T1000 (cell line): Measurements from ENCODE around the gene CAMKMT.

Source experiments
- DNase-seq: peaks from one replicate; lab custom pipeline; 2025; ENCODE audit warnings: mixed read lengths; lab: John Stamatoyannopoulos, UW

Gene CAMKMT

DNA sequence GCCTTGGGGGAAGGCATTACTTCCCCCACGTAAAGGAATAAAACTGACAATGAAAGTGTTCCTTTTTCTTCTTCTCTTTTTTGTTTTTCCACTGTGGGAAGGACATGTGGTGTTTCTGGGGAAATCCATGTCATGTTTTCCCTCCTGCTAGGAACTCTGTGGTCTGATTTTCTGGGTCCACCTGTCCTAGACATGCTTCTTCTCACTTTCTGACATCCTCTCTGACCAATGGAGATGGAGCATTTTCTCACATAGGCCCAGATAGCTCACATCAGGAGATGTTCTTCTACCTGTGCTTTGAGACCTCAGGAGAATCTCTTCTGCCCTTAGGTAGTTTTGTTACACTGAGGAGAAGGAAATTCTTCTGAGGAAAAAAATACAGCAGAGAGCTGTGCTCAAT, 327.8 kb downstream of the CAMKMT start:
- no peak for DNase-seq

DNA sequence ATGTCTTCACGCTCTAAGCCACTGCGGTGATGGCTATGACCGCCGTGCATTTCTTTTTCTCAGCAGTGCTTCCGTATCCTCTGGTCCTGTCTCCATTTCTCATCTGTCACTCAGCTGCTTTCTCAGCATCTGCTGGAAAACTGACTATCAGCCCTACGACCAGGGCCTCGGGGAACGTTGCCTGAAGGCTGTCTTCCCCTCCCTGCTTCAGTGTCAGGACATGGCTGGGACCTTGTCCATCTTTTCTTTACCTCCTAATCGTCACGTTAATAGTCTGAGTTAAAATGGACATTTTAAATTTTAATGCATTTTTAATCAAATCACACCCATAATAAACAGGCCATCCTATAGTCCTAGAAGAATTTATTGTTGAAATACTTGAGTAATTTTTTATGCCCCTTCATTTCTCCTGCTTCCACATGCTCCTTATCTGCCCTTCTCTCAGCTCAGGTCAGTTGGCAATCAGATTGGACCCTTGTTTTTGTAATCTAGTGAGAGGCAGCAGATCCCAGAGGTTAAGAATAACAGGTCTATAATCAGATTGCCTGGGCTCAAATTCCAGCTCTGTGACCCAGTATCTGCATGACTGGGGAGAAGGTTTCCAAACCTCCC, 329.5 kb downstream of the CAMKMT start:
- DNase-seq = no peak

GRCh38 chr2:44692821-44693220, 331.1 kb downstream of the CAMKMT start:
- no peak for DNase-seq

- no peak for DNase-seq
These were observed 339.1 kb downstream of the CAMKMT start for GRCh38 chr2:44700824-44701223.

GRCh38 chr2:44705356-44705755, 343.6 kb downstream of the CAMKMT start:
- no peak for DNase-seq

DNA sequence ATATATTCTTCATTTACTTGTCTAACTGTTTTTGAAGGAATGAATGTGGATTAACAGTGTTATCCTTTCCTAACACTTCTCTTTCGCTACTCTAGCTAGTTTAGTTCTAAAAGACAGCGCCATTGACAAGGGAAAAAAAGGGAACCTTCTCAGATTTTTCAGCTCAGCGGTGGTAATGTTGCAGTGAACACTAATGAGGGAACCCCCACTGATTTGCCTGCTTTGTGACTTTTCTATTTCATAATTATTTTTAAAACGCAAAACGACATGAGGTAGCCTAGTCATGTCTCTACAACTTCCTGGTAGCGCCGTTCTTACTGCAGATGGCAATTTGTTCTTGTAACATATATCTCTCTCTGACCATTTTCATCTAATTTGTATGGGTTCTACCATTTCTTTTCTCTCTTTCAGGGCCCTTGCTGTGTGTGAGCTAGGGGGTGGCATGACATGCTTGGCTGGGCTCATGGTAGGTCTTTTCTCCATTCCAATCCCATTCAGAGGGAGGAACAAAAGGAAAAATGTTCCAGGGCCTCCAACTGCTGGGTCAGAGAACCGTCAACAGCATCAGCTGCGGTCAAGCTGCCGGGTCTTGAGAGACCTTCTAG, 344.2 kb downstream of the CAMKMT start:
- no peak for DNase-seq

DNA sequence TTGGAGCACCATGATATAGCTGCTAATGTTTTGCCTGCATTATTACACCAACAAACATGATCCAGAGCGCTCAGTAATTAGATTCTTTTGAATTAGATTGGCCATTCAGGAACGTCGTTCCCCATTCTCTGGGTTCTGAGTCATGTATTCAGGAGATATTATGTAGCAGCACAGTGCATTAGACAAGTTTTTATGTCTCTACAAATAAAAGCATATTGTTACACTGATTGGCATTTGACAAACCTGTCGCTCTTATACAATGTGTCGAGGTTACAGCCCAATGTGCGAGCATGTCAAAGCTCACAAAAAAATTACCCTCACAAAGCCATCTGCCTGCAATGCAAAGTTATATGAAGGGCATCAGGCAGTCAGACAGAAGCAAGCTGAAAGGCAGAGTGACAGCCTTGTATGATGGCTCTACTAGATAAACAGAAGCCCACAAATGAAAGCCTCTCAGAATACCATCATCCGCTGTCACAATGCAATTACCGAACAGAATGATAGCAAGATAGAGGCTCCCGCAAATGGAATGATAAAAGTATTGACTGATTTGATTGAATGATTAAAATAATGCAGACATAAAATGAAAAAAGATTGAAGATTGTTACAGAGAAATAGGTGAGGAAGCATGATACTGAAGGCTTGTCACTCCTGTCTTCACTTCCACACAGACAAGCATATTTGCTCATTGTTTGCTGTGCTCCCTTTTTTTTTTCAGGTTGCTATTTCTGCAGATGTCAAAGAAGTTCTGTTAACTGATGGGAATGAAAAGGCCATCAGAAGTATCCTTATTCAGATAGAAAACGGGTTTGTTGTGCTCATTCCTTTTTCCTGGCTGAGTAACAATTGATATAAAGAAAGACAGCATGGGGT, 345.2 kb downstream of the CAMKMT start:
- no peak for DNase-seq

- no peak for DNase-seq
These were observed 346.4 kb downstream of the CAMKMT start for GRCh38 chr2:44707945-44708660.

DNA sequence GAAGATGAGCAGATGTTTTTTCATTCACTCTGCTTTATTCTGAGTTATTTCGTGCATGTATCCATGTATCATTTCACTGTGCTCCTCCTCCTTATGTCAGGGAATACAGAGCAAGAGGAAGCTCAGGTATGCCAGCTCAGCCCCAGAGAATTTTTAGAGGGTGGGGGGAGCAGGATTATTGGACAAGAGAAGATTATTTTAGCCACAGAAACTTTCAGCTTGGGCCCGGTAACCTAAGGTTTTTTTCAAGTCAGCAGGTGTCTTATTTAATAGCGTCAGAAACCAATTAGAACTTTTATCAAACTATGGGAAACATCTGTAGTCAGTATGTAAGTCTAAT, 346.9 kb downstream of the CAMKMT start:
- DNase-seq = no peak

GRCh38 chr2:44713170-44713569, 351.4 kb downstream of the CAMKMT start:
- DNase-seq = no peak

DNA sequence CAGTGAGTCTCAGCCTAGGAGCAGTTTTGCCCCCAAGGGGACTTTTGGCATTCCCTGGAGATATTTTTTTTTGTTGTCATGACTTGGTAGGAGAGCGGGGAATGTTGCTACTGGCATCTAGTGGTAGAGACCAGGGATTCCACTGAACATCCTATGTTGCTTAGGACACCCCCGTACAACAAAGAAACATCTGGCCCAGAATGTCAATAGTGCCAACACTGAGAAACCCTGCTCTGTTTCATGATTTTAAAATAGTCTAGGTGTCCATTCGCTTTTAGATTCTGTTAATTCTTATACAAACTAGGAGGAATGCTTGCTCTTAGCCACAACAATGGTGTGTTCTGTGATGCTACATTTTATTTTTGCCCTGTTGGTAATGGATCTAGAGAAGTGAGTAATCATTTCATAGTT, 353.9 kb downstream of the CAMKMT start:
- DNase-seq = peak; percentile 20

DNA sequence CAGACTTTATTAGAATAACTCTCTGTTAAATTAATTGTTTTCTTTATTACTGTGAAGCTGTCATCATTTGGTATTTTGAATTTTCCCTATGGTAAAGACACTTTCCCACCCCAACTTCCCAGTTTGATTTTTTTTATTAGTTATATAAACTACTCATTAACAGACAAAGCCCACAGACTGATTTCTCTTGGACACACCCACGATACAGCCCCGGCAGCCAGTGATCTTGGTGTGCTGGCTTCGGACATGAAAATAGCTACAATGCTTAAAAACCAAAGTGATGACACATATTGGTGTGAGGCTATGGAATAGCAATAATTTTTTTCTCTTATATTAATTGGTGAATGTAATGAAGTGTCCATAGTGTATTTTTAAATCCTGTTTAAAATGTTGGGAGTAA, 354.4 kb downstream of the CAMKMT start:
- DNase-seq = no peak

GRCh38 chr2:44718431-44718830, 356.7 kb downstream of the CAMKMT start:
- DNase-seq = no peak

GRCh38 chr2:44719562-44719961, 357.8 kb downstream of the CAMKMT start:
- no peak for DNase-seq

DNA sequence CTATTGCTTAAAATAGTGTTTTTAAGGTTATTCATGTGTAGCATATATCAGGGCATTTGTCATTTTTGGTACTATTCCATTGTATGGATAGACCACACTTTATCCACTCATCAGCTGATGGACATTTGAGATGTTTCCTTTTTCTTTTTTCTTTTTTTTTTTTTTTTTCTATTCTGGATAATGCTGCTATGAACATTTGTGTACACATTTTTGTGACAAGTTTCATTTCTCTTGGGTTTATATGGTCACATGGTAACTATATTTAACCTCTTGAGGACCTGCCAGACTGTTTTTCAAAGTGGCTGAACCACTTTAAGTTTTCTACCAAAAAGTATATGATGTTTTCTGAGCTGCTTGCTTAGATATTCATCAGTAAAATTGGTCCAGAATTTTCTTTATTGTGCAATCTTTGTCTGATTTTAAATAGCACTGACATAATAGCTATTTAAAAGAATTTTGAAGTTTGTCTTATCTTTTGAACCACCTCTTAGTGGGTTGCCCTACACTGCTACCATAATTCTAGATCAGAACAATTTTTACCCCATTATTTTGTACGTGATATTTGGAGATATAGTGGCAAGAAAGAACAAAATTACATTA, 360.4 kb downstream of the CAMKMT start:
- no peak for DNase-seq

DNA sequence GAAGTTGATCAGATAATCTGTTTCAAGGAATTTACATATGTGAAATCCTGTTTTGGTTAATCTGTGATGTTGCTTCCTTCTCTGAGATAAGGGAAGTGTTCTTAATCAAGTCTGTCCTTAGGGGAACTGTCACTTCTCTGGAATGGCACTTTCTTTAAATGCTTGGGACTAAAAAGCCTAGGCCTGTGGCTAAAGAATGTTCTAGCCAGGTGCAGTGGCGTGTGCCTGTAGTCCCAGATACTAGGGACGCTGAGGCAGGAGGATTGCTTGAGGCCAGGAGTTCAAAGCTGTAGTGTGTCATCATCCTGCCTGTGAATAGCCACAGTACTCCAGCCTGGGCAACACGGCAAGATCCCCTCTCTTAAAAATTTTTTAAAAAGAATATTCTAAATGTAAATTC, 362.2 kb downstream of the CAMKMT start:
- no peak for DNase-seq

GRCh38 chr2:44730593-44730992, 368.8 kb downstream of the CAMKMT start:
- DNase-seq = no peak

DNA sequence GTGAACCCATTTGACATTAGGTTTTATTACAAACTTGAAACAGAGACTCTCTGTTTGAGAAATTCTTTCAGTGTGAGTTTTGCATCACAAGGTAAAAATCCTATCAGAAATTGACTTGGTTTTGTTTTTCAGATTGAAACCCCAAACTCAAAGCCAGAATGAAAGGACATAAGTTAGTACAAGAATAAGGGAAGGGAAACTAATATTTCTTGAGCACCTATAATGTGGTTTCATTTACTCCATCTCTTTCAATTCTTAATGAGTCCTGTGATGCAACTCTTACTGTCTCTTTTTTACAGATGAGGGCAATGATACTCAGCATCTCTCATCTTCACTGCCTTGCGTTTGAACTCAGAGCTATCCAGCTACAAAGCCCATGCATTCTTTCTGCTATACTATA, 369.8 kb downstream of the CAMKMT start:
- no peak for DNase-seq

DNA sequence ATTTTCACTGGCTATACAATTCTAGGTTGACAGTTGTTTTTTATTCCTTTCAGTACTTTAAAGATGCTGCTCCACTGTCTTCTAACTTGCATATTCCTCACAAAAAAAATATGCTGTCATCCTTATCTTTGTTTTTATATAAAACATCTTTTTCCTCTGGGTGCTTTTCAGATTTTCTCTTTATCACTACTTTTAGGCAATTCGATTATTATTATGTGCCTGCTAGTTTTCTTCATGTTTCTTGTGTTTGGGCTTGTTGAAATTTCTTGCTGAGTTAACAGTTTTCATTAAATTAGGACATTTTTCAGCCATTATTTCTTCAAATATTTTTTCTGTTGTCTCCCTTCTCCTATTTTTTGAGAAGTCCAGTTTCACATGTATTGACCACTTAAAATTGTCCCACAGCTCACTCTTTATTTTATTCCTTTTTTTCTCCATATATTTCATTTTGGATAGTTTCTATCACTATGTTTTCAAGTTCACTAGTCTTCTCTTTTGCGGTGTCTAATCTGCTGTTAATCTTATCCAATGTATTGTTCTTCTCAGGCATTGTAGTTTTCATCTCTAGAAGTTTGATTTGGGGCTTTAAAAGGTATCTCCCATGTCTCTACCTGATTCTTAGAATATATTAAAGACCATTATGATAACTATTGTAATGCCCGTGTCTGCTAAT, 374.7 kb downstream of the CAMKMT start:
- no peak for DNase-seq

- no peak for DNase-seq
These were observed 378.9 kb downstream of the CAMKMT start for GRCh38 chr2:44740678-44741077.

DNA sequence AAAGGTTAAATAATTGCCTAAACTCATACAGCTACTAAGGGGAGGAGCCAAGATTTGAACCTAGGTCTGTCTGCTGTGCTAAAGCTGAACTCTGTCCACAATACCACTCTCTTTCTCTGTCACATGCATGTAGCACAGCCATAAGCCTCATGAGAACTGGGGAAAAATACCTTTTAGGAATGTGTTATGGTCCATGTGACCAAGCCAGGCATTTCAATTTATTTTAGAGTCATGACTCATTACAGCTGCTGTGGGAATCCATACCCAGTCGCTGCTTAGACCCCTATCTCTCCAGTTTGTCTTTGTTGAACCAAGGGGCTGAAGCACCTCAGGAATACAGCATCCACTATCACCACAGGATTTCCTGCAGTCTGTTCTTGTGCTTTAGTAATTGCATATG, 379.8 kb downstream of the CAMKMT start:
- DNase-seq = no peak

DNA sequence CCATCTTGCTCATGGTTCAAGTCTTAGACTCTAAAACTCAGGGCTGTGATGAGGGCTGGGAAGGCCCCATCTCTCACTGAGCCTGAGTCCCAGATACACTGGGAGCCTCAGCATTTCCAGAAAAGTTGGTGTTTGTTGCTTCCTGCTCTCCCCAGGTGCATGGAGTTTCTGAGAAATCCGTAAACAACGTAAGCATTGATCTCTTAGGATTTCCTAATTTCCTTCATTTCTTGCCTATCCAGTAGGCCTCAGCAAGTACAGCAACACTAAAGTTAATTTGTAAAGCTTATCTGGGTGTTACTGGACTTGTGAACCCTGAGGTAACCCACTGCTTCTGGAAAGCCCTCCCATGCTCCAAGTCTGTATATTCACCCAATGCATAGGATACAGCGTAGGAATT, 380.3 kb downstream of the CAMKMT start:
- DNase-seq = no peak
